Epithelial cell of esophagus (primary cell): ENCODE measurements around the gene ABCF3.

Experiments
- DNase-seq: peaks from one replicate; pipeline ENCODE4 v3.0.0; 2010; ENCODE audit warnings: low read depth
- H3K4me3 ChIP-seq: 2 replicates; pipeline ENCODE4 v1.5.1; 2011; ENCODE audit warnings: mild to moderate bottlenecking, low read length, control low read depth
- TF ChIP-seq, protein P1 (sequence below): IDR thresholded peaks from 2 replicates; pipeline ENCODE4 v1.5.1; 2011; ENCODE audit warnings: low read depth, mild to moderate bottlenecking, low read length, control low read depth, inconsistent platforms; ENCODE audit not compliant: insufficient read depth; ENCODE audit errors: missing control alignments

Gene ABCF3

GRCh38 chr3:184239221-184239620 lies 53.2 kb downstream of the ABCF3 start:
- TF ChIP-seq, protein P1, sequence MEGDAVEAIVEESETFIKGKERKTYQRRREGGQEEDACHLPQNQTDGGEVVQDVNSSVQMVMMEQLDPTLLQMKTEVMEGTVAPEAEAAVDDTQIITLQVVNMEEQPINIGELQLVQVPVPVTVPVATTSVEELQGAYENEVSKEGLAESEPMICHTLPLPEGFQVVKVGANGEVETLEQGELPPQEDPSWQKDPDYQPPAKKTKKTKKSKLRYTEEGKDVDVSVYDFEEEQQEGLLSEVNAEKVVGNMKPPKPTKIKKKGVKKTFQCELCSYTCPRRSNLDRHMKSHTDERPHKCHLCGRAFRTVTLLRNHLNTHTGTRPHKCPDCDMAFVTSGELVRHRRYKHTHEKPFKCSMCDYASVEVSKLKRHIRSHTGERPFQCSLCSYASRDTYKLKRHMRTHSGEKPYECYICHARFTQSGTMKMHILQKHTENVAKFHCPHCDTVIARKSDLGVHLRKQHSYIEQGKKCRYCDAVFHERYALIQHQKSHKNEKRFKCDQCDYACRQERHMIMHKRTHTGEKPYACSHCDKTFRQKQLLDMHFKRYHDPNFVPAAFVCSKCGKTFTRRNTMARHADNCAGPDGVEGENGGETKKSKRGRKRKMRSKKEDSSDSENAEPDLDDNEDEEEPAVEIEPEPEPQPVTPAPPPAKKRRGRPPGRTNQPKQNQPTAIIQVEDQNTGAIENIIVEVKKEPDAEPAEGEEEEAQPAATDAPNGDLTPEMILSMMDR, result no peak
- H3K4me3 ChIP-seq, result no peak overlapping the region
- DNase-seq, result no peak

GRCh38 chr3:184239708-184240107 lies 53.7 kb downstream of the ABCF3 start:
- H3K4me3 ChIP-seq, result no peak overlapping the region
- TF ChIP-seq, protein P1, result no peak
- DNase-seq, result no peak

DNA sequence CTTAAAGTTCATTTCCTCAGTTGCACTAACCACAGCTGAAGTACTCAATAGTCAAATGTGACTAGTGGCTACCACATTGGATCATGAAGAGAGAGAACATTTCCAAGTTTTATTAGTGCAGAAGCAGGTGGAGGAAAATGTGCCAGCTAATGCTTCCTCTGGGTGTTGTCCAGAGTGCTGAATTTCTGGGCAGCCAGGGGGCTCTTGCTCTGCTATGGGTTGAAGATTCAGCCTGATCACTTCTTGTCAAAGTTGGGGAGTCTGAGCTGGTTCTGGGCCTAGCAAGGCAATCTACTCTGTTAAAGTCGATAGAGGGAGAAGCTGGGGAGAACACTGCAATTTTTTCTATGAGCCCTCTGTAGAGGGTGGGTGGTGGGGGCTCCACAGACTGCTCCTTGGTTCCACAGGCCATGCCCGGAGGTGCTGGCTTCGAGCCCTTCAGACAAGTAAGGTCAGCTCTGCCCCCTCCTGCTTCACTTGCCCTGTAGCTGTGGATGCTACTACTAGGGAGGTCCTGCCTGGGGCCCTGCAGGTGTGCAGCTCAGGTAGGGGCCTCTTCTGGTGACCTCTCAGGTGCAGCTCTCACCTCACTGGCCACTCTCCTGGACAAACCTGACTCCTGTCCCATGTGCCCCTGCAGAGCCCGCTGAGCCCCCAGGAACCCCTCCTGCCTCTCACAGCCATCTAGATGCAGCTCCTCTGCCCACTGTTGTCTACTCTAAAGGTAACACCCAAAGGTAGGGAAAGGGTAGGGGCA lies 54.6 kb downstream of the ABCF3 start:
- TF ChIP-seq, protein P1, result no peak
- H3K4me3 ChIP-seq, result no peak overlapping the region
- DNase-seq, result peak; percentile 39

GRCh38 chr3:184241141-184241446 lies 55.1 kb downstream of the ABCF3 start:
- H3K4me3 ChIP-seq, result no peak overlapping the region
- DNase-seq, result no peak
- TF ChIP-seq, protein P1, result no peak

DNA sequence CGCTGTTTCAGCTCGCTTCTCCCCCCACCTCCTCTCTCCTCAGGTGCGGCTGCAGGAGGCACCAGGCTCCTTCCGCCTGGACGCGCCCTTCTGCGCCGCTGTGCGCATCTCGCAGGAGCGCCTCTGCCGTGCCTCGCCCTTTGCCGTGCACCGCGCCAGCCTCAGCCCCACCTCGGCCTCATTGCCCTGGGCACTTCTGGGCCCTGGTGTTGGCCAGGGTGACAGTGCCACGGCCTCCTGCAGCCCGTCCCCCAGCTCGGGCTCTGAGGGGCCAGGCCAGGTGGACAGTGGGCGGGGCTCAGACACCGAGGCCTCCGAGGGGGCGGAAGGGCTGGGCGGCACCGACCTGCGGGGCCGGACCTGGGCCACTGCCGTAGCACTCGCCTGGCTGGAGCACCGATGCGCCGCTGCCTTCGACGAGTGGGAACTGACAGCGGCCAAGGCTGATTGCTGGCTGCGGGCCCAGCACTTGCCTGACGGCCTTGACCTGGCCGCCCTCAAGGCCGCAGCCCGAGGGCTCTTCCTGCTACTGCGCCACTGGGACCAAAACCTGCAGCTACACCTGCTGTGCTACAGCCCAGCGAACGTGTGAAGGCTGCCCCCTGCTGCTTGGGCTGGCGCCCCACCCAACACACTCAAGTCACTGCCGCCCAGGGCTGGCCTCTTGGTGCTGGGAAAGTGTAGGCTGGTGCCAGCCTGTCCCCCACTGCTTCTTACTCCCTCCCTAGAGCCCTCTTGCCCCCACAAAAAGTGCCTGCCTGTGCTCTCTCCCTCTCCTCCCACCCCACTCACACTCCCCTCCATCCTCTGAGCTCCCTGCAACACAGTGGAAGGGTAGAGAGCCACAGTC lies 55.7 kb downstream of the ABCF3 start:
- peak; percentile 74 for DNase-seq
- H3K4me3 ChIP-seq, result no peak overlapping the region
- TF ChIP-seq, protein P1, result peak; percentile 67

- TF ChIP-seq, protein P1, result no peak
- DNase-seq, result no peak
These were observed 56.3 kb downstream of the ABCF3 start for GRCh38 chr3:184242297-184242685.

More at GRCh38 chr3:184242297-184242685, 56.3 kb downstream of the ABCF3 start:
- no peak overlapping the region for H3K4me3 ChIP-seq
